Activated T-helper 17 cell treated with anti-CD3 and anti-CD28 coated beads, Interleukin-2, amount 50 U/mL, for 72 hours (primary cell): ENCODE data around the gene CHIC2. TPM values are rescaled to one million over a fixed set of nuclear protein-coding genes. Genes with fewer than 3 reads are reported as not detected.

ENCODE experiments used
- ATAC-seq: fragments of 150-1000 bp; cut with Tn5 transposase; replicated peaks from 2 replicates; pipeline ENCODE4 v1.10.0; 2021; ENCODE audit warnings: mild to moderate bottlenecking, moderate library complexity
- H3K27ac Mint-ChIP-seq: one replicate; pipeline ENCODE4 v1.8.0; 2022; ENCODE audit warnings: mixed read lengths
- H3K27me3 Mint-ChIP-seq: one replicate; pipeline ENCODE4 v1.8.0; 2022; ENCODE audit warnings: mixed read lengths
- H3K36me3 Mint-ChIP-seq: one replicate; pipeline ENCODE4 v1.8.0; 2022; ENCODE audit warnings: low read depth, mild to moderate bottlenecking, mixed read lengths
- H3K4me1 Mint-ChIP-seq: one replicate; pipeline ENCODE4 v1.8.0; 2022; ENCODE audit warnings: mixed read lengths
- H3K4me3 Mint-ChIP-seq: one replicate; pipeline ENCODE4 v1.8.0; 2022; ENCODE audit warnings: mild to moderate bottlenecking, mixed read lengths
- H3K9me3 Mint-ChIP-seq: one replicate; pipeline ENCODE4 v1.8.0; 2022; ENCODE audit warnings: mixed read lengths
- total RNA-seq, 2 donors: library from RNA; stranded (reverse); gene quantifications; one replicate each; pipeline ENCODE4 v1.2.3, GENCODE V29; 2022

CHIC2 gene
- total RNA-seq, 2 donors from 2014 or later = 12.8 to 21.8 TPM

DNA sequence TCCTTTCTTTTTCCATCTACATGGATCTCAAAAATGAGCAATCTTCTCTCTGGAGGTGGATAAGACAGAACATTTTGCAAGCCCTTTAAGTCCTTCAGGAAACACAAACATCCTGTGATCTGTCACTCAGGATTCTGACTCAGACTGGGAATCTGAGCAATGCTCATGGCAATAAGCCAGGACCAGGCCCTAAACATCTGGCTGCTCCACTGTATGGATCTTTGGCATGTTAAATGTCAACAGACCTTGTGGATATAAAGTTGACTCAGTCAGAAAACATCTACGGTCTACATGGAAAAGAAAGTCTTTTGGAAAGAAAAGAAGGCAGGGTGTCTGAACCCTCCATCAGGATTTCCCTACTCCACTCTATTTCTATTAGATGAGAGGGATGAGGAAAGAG, 17.8 kb upstream of the CHIC2 start:
- Mint-ChIP-seq H3K27me3 (peaks cover 6% of the 10 kb centered on the region), H3K9me3 (no peaks in the 10 kb centered on the region), H3K27ac (no peak overlapping the region), H3K36me3 (no peaks in the 10 kb centered on the region), H3K4me3 (no peak overlapping the region), H3K4me1 (no peaks in the 10 kb centered on the region)
- ATAC-seq = no peak

DNA sequence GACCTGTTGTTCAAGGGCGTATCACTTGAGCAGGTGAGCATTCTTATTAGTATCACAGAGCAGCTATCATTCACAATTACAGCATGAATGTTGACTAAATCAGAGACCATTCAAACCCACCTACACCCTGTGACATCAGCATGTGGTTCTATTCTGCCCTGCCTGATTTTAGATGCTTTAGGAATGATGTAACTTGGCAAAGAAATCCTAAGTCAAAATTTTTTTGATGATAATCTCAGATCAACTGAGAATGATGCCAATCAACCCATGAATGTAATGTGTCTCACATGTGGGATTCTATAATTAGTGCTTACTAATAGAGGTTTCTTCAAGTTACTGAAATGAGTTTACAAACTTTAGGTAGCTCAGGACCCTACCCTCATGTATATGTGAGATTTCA, 13.4 kb upstream of the CHIC2 start:
- Mint-ChIP-seq H3K4me1 (no peaks in the 10 kb centered on the region), H3K36me3 (no peaks in the 10 kb centered on the region), H3K27ac (no peak overlapping the region), H3K9me3 (no peaks in the 10 kb centered on the region), H3K27me3 (peaks cover 13% of the 10 kb centered on the region), H3K4me3 (no peak overlapping the region)
- peak; percentile 23 for ATAC-seq

DNA sequence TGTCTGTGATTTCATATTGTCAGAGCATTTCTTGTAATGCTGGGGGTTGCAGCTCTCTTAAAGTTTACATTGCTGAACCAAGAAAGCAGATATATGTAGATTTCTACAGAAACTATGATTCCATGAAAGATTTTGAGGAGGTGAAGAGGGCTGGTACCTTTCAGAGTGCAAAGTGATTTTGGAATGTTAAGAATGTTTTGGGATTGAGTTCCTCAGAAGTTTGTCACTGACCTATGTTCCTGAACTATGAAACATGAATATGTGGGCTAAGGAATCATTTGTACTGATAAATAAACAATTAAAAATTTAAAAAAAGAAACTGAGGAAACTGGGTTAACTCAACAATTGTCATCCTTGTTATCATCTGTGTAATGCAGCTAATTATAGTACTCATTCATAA, 12.3 kb upstream of the CHIC2 start:
- ATAC-seq = no peak
- no peaks in the 10 kb centered on the region for H3K9me3 Mint-ChIP-seq
- no peaks in the 10 kb centered on the region for H3K4me1 Mint-ChIP-seq
- H3K36me3 Mint-ChIP-seq = no peaks in the 10 kb centered on the region
- H3K27me3 Mint-ChIP-seq = peaks cover 19% of the 10 kb centered on the region
- no peak overlapping the region for H3K27ac Mint-ChIP-seq
- no peak overlapping the region for H3K4me3 Mint-ChIP-seq

DNA sequence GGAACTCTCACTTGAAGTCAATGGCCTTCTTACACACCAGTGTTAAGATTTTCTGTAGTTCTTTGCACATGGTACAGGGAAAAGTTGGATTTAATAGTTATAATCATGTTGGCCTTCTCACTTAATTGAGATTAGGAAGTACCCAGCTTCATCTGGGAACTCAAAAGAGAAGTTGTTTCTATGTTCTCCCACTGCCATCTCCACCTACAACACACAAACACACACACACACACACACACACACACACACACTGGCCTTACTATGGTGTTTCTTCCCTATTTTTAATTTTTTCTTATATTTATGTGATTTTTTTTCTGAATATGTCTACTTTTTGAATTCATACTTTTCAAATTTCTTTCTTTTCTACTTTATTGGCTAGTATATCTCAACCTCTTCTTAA, 10.0 kb upstream of the CHIC2 start:
- no peaks in the 10 kb centered on the region for H3K9me3 Mint-ChIP-seq
- no peak overlapping the region for H3K4me3 Mint-ChIP-seq
- no peak overlapping the region for H3K27ac Mint-ChIP-seq
- H3K27me3 Mint-ChIP-seq = peaks cover 15% of the 10 kb centered on the region
- no peaks in the 10 kb centered on the region for H3K36me3 Mint-ChIP-seq
- ATAC-seq = no peak
- H3K4me1 Mint-ChIP-seq = no peaks in the 10 kb centered on the region

DNA sequence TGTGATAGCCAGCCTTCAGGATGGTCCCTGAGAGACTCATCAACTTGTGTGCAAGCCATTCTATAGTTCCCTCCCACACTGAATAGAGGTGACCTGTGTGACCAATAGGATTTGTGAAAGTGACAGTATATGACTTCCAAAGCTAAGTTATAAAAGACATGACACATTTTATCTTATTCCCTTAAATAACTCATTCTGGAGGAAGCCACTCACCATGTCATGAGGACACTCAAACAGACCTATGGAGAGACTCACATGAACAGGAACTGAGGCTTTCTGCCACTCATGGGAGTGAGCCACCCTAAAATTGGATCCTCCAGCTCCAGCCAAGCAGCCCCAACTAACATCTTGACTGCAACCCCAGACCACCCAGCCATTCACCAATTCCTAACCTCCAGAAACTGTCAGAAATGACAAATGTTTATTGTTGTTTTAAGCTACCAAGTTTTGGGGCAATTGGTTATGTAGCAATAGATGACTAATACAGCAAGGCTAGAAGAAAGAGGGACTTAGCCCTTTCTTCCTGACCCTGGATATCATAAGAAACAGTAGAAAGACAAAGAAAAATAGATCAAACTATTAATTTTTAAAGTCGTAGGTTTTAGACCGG, 9.0 kb upstream of the CHIC2 start:
- no peak for ATAC-seq
- Mint-ChIP-seq H3K4me1 (no peaks in the 10 kb centered on the region), H3K4me3 (no peak overlapping the region), H3K9me3 (no peaks in the 10 kb centered on the region), H3K27ac (no peak overlapping the region), H3K36me3 (no peaks in the 10 kb centered on the region), H3K27me3 (peaks cover 15% of the 10 kb centered on the region)

DNA sequence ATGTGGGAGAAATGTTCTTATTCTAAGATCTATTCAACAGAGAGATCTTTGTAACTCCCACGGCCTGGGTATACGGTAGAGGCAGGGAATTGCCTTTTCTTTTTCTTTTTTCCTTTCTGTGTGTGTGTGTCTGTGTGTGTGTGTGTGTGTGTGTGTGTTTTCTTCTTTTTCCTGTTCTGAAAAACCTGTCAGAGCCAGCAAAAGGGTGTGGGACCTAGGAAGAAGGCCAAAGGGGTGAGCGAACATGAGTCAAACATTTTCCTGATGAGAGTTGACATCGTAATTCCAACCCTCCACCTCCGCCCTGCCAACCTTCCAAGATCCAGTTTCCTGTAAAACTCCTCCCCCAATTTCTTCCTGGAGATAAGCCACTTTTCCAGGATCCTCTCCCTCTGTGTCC, 2.8 kb upstream of the CHIC2 start:
- Mint-ChIP-seq H3K9me3 (no peaks in the 10 kb centered on the region), H3K4me3 (no peak overlapping the region), H3K36me3 (peaks cover 22% of the 10 kb centered on the region), H3K27me3 (no peaks in the 10 kb centered on the region), H3K4me1 (peaks cover 9% of the 10 kb centered on the region), H3K27ac (no peak overlapping the region)
- ATAC-seq = no peak

DNA sequence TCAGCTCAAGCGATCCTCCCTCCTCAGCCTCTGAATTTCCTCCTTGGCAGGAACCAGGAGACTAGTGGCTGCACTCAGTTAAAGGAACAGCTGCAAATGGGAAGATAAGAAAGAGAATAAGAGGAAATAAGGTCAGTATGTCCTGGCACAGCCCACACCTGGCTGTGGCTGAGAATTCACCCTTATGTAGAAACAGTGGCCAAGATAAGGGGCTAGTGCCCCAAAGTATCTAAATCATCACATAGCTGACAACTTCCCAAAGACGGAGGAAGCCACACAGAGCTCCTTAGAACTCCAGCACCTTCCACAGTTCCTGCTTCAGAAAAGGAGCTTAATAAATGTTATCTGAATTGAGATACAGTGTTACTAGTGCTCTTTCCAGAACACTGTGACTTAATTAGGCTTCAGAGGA, 2.3 kb upstream of the CHIC2 start:
- Mint-ChIP-seq H3K4me3 (no peak overlapping the region), H3K4me1 (peaks cover 13% of the 10 kb centered on the region), H3K36me3 (peaks cover 27% of the 10 kb centered on the region), H3K9me3 (no peaks in the 10 kb centered on the region), H3K27ac (no peak overlapping the region), H3K27me3 (no peaks in the 10 kb centered on the region)
- ATAC-seq = no peak

DNA sequence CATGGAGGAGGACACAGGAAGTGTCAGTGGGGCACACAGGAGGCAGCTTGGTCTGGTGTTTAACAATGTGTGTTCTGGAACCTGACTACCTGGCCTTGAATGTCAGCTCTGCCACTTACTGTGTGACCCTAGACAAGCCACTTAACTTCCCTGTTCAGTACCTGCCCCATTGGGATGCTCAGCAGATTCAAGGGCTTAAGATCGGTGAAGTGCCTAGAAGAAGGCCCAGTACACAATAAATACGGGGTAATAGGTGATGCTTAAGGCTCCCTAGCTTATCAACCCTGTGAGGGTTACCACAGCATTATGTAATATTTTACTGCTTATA, 1.6 kb upstream of the CHIC2 start:
- H3K9me3 Mint-ChIP-seq = no peaks in the 10 kb centered on the region
- ATAC-seq = no peak
- no peaks in the 10 kb centered on the region for H3K27me3 Mint-ChIP-seq
- peaks cover 33% of the 10 kb centered on the region for H3K36me3 Mint-ChIP-seq
- peak overlapping the region; percentile 97 for H3K27ac Mint-ChIP-seq
- H3K4me1 Mint-ChIP-seq = peaks cover 16% of the 10 kb centered on the region
- H3K4me3 Mint-ChIP-seq = peak overlapping the region; percentile 93

DNA sequence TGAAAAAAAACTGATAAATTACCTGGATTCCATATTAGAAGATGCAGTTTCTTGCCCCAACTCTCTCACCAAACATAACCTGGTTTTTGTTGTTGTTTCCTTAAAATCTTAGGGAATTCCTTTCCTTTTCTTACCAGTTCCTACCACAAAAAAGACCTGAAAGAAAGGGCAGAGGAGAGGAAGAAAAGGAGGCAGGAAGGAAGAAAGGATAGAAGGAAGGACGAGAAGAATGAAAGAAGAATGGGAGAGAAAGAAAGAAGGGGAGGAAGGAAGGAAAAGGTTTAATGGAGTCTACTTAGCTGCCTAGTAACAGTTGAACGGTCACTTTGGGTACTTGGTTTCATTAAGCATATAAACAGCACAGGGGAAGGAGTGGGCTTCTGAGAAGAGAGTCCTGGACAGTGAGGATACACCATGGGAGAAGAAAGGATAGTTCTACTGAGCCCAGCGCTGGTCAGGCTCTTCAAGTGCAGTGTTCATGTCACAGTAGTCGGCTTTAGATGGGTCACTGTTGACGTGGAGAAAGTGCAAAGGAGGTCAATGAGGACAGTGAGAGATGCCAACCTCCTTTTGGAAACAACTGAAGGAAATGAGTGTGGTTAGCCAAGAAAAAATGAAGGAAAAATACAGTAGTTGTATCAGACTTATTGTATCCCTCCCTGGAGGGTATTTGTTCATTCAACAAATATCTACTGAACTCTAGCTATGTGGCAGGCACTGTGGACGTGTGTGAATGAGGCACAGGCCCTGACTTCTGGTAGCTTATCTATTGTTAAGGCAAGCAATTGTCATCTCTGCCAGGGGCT, 1.1 kb upstream of the CHIC2 start:
- peak overlapping the region; percentile 97 for H3K27ac Mint-ChIP-seq
- peaks cover 16% of the 10 kb centered on the region for H3K4me1 Mint-ChIP-seq
- no peaks in the 10 kb centered on the region for H3K9me3 Mint-ChIP-seq
- ATAC-seq = no peak
- H3K36me3 Mint-ChIP-seq = peaks cover 36% of the 10 kb centered on the region
- peak overlapping the region; percentile 93 for H3K4me3 Mint-ChIP-seq
- no peaks in the 10 kb centered on the region for H3K27me3 Mint-ChIP-seq

DNA sequence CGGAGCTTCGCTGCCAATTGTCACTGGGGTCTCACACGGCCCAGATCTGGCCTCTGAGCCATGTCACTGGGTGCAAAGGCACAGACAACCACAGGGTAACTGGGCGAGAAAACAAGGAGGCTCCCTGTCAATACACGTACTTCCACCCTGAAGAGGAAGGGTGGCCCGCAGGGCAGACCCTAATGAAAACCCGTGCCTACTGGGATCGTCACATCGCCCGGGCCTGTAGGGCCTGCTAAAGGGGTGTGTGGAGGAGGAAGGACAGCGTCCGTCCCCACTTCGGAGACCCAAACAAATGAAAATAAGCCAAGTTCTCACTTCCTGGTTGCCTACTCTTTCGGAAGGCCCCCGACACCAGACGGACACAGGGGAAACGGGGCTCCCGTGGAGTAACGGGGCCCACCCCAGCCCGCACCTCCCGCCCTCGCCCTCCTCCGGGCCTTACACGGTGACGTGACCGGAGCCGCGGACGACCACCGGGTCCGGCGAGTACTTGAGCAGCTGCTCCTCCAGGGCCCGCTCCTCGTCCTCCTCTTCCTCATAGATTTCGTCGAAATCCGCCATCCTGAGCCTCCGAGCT, 578 bp downstream of the CHIC2 start:
- peak overlapping the region; percentile 97 for H3K27ac Mint-ChIP-seq
- peak overlapping the region; percentile 93 for H3K4me3 Mint-ChIP-seq
- H3K9me3 Mint-ChIP-seq = no peaks in the 10 kb centered on the region
- no peaks in the 10 kb centered on the region for H3K27me3 Mint-ChIP-seq
- H3K36me3 Mint-ChIP-seq = peaks cover 46% of the 10 kb centered on the region
- peaks cover 24% of the 10 kb centered on the region for H3K4me1 Mint-ChIP-seq
- ATAC-seq = peak; percentile 34

DNA sequence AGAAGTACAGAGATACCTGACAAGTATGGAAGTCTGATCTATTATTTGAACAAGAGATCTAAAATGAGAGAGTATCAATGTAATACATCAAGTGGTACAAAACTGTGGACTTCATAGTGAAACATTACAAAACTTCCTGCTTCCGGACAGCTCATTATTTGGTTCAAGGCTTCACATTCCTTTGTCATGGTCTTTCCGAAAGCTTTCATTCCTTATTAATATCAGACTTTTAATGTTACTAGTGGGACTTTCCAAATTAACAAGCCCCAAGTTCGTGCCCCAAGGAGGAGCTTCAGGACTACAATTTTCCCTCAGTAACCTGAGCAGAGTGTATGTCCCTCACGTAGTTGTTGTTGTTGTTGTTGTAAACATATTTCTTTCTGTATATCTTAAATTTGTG, 1.2 kb downstream of the CHIC2 start:
- Mint-ChIP-seq H3K4me3 (peak overlapping the region; percentile 93), H3K27ac (peak overlapping the region; percentile 97), H3K4me1 (peaks cover 27% of the 10 kb centered on the region), H3K9me3 (no peaks in the 10 kb centered on the region), H3K27me3 (no peaks in the 10 kb centered on the region), H3K36me3 (peaks cover 49% of the 10 kb centered on the region)
- ATAC-seq = peak; percentile 64

DNA sequence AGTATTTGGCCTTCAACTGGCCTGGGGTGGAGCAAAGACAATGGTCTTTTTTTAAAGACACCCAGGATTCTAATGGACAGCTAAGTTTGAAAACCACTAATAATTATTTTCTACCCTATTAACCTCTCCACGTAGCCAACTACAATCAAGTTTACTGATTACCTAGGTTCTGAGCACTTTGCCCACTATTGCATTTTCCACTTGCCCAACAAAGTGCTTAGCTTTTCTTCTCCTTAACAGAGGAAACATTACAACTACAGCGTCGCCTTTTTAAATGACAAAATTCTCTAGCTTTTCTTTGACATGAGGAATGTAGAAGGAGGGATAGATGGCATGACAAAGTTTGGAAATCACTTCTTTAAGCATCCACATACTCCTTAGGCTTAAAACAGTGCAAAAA, 2.0 kb downstream of the CHIC2 start:
- H3K27ac Mint-ChIP-seq = peak overlapping the region; percentile 97
- H3K9me3 Mint-ChIP-seq = no peaks in the 10 kb centered on the region
- H3K27me3 Mint-ChIP-seq = no peaks in the 10 kb centered on the region
- H3K4me3 Mint-ChIP-seq = peak overlapping the region; percentile 93
- peaks cover 53% of the 10 kb centered on the region for H3K36me3 Mint-ChIP-seq
- peaks cover 36% of the 10 kb centered on the region for H3K4me1 Mint-ChIP-seq
- ATAC-seq = no peak

DNA sequence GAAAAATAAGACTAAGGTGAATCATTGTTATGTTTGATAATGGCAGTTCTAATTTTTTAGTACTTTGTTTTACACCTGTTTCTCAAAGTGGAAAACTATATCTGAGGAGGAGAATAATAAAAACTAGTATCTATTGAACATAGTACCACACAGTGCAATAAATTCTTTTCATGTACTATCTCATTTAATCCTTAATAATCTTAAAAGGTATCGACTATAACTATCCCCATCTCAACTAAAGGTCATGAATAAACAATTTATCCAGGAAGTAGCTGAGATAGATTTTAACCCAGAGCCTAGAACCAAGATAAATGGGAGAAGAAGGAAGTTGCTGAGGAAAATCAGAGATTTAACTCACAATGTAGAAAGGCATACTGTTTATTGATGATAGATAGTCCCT, 2.5 kb downstream of the CHIC2 start:
- Mint-ChIP-seq H3K27ac (peak overlapping the region; percentile 53), H3K27me3 (no peaks in the 10 kb centered on the region), H3K36me3 (peaks cover 53% of the 10 kb centered on the region), H3K4me1 (peaks cover 41% of the 10 kb centered on the region), H3K4me3 (peak overlapping the region; percentile 93), H3K9me3 (no peaks in the 10 kb centered on the region)
- ATAC-seq = no peak

DNA sequence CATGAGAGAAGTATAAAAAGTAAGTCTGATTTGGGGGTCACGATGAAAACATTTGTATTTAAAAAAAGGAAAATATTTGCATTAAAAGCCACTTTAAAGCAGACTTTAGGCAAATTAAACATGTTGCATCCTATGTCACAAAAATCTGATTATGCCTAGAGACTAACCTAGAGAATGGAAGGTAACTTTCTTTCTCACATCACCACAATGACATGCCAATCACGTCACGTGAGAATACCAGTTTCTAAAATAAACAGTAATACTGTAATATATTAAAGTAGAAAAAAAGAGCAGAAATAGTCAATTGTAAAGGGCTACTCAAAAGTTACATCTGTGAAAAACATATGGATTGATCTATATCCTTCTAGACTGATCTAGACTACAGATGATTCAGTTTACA, 3.3 kb downstream of the CHIC2 start:
- Mint-ChIP-seq H3K27me3 (no peaks in the 10 kb centered on the region), H3K4me3 (peak overlapping the region; percentile 93), H3K9me3 (no peaks in the 10 kb centered on the region), H3K4me1 (peaks cover 46% of the 10 kb centered on the region), H3K27ac (peak overlapping the region; percentile 53), H3K36me3 (peaks cover 53% of the 10 kb centered on the region)
- no peak for ATAC-seq

DNA sequence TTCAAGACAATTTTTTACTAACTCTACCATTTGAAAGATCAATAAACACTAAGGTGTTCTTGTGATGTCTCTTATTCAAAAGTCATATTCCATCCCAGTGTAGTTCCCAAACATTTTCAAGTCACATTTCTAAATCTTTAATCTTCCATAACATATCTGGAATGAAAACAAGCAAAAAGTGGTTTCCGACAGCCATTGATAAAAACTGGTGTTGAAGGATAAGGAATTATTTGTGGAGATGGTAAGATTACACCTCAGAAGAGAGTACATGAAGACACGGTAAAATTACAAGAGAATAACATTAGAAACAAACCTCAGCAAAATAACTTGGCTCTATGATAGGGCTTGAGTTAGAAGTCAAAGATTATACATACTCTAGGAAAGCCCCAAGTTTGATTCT, 4.3 kb downstream of the CHIC2 start:
- H3K27ac Mint-ChIP-seq = no peak overlapping the region
- no peaks in the 10 kb centered on the region for H3K9me3 Mint-ChIP-seq
- peaks cover 44% of the 10 kb centered on the region for H3K4me1 Mint-ChIP-seq
- H3K36me3 Mint-ChIP-seq = peaks cover 56% of the 10 kb centered on the region
- no peak for ATAC-seq
- H3K4me3 Mint-ChIP-seq = peak overlapping the region; percentile 93
- H3K27me3 Mint-ChIP-seq = no peaks in the 10 kb centered on the region
